ENCODE data around the gene SEZ6L2.

- TF ChIP-seq POLR2AphosphoS5 (IDR thresholded peaks at IDR 0.05): peak in 2 of 3 donors; percentile 78 to 81
- TF ChIP-seq CTCF (IDR thresholded peaks at IDR 0.05): no peak
Observed at GRCh38 chr16:29925781-29926710, 26.7 kb upstream of the SEZ6L2 start, which contains the start of gene KCTD13.

Data from breast epithelium (tissue), 3 donors.